Measurements from ENCODE around the gene CCT5. TPM values are rescaled to one million over a fixed set of nuclear protein-coding genes. Genes with fewer than 3 reads are reported as not detected.

The CCT5 gene
- 378 and 472 TPM in 2 replicates for polyA plus RNA-seq (2012; rRNA removed)
- polyA plus RNA-seq (2012; cell fraction: cytosol; rRNA removed): 485 and 492 TPM in 2 replicates
- 288 and 386 TPM in 2 replicates for polyA plus RNA-seq (2012; cell fraction: nucleus; rRNA removed)

- peak within 1 kb of the TSS; percentile 81 for H2AFZ ChIP-seq (ENCODE audit: low read depth)
- H3K79me2 ChIP-seq (ENCODE audit: insufficient read depth): peaks cover 77% of the 10 kb centered on the region
- WGBS (ENCODE audit: low lambda C conversion rate): 1% methylated on average over 32 of the region's 67 CpGs
Measured at GRCh38 chr5:10249948-10250805, at the start of gene CCT5. TSS of gene CCT5 (plus strand) at chr5:10250280. CDS start at chr5:10250341, 61 bp downstream.

More at GRCh38 chr5:10249948-10250805, at the start of gene CCT5:
- Histone ChIP-seq H4K20me1 (ENCODE audit: insufficient read depth) (peaks cover 40% of the 10 kb centered on the region), H3K36me3 (replicated peaks in 1 of 2; ENCODE audit: control insufficient read depth in 1 of 2, insufficient read depth in 2 of 2, low read length in 1 of 2) (peaks cover 29 to 35% of the 10 kb centered on the region in 2 experiments), H3F3A (replicated peaks; ENCODE audit: insufficient read depth) (peaks cover 4% of the 10 kb centered on the region), H3K4me1 (ENCODE audit: control insufficient read depth in 1 of 2, insufficient read depth in 2 of 2, low read depth in 1 of 2, low read length in 1 of 2) (peaks cover 7 to 20% of the 10 kb centered on the region in 2 experiments; a peak in 3 of 4 replicates), H3K4me3 (ENCODE audit: low read depth in 2 of 2, low read length in 1 of 2) (peak within 1 kb of the TSS; percentile 93 to 98), H3K27me3 (ENCODE audit: insufficient read depth) (no peaks in the 10 kb centered on the region), H3K9me3 (no peaks in the 10 kb centered on the region), H3K9ac (peak within 1 kb of the TSS; percentile 98), H3K27ac (ENCODE audit: low read depth in 2 of 2, low read length in 1 of 2) (peak within 1 kb of the TSS; percentile 94 to 98), H3K9me2 (no peaks in the 10 kb centered on the region), H3K4me2 (peak within 1 kb of the TSS; percentile 90)
- peak; percentile 94 for DNase-seq
- POLR2A ChIA-PET: interaction anchor here (0.7 to 2.7 kb wide), 7 partner anchors 12 to 296 kb away, joined by 3 to 11 read pairs (median 4); partner anchors contain the start of gene MARCHF6
- TF ChIP-seq FOXJ3 (CRISPR knock-in tag; IDR thresholded peaks at IDR 0.05) (no peak), REST (IDR thresholded peaks at IDR 0.05; ENCODE audit: low read depth, low read length) (peak; percentile 30; the same call in 1 of the 2 replicates), MAX (IDR thresholded peaks at IDR 0.05; ENCODE audit: low read depth) (peak; percentile 96), TCF12 (IDR thresholded peaks at IDR 0.05) (no peak), POLR2AphosphoS5 (IDR thresholded peaks at IDR 0.05; ENCODE audit: low read depth, low read length) (peak; percentile 97), NRF1 (IDR thresholded peaks at IDR 0.05; ENCODE audit: low read depth, low read length) (peak; percentile 90), GABPA (IDR thresholded peaks at IDR 0.05; ENCODE audit: low read depth) (peak; percentile 83), CTCF (IDR thresholded peaks at IDR 0.05) (no peak), RCOR1 (IDR thresholded peaks at IDR 0.05; ENCODE audit: low read length) (no peak), MXI1 (IDR thresholded peaks at IDR 0.05; ENCODE audit: low read depth, low read length) (peak; percentile 100), SMC3 (IDR thresholded peaks at IDR 0.05; ENCODE audit: low read depth, low read length) (no peak), EZH2phosphoT487 (IDR thresholded peaks at IDR 0.05; ENCODE audit: borderline replicate concordance, low read depth) (no peak), TAF1 (IDR thresholded peaks at IDR 0.05; ENCODE audit: borderline replicate concordance, low read depth, low read length) (peak; percentile 93; the same call in 1 of the 2 replicates), ELF1 (IDR thresholded peaks at IDR 0.05) (peak; percentile 67; the same call in 1 of the 2 replicates), CHD2 (IDR thresholded peaks at IDR 0.05; ENCODE audit: low read length, partially characterized antibody) (peak; percentile 75), YY1 (IDR thresholded peaks at IDR 0.05; ENCODE audit: low read depth) (peak; percentile 81; the same call in 1 of the 2 replicates), FOSL2 (IDR thresholded peaks at IDR 0.05; ENCODE audit: borderline replicate concordance, low read depth) (no peak), IRF3 (IDR thresholded peaks at IDR 0.05; ENCODE audit: low read depth, low read length) (no peak), RXRA (IDR thresholded peaks at IDR 0.05; ENCODE audit: borderline replicate concordance, low read depth) (no peak), JUND (IDR thresholded peaks at IDR 0.05) (0 out of 2 replicates have a peak, but pooled peaks have one; percentile 10), ZBTB33 (IDR thresholded peaks at IDR 0.05; ENCODE audit: borderline replicate concordance, low read depth) (peak; percentile 92)
- CTCF ChIA-PET: interaction anchor here (0.6 to 1.2 kb wide), 4 partner anchors 13 to 50 kb away, joined by 3 read pairs; no protein-coding TSS in a partner anchor
